ENCODE data around the gene KLHL18. TPM values are rescaled to one million over a fixed set of nuclear protein-coding genes. Genes with fewer than 3 reads are reported as not detected.

Gene KLHL18
- 13.5 and 18.1 TPM in 2 replicates for total RNA-seq

GRCh38 chr3:47282424-47283192 lies at the start of gene KLHL18, which contains the start of gene KIF9:
TSS of gene KLHL18 (plus strand) at chr3:47282944. CDS start at chr3:47282966, 22 bp downstream.
TSS of gene KIF9 (minus strand) at chr3:47282799. CDS start at chr3:47277374, 5,425 bp downstream.

GRCh38 chr3:47380601-47381316 lies 98.0 kb downstream of the KLHL18 start, which contains the start of gene PTPN23:
TSS of gene PTPN23 (plus strand) at chr3:47381021. CDS start at chr3:47381097, 76 bp downstream.

Other genes with a start within 250 kb of the KLHL18 start
- gene SETD2, start 118.8 kb upstream of the KLHL18 start, total RNA-seq: 24.6 and 33.8 TPM in 2 replicates
- gene KIF9, start 145 bp upstream of the KLHL18 start, total RNA-seq: 5.5 and 6.5 TPM in 2 replicates
- 15.6 and 18.7 TPM in 2 replicates for gene PTPN23, start 98.1 kb downstream of the KLHL18 start, total RNA-seq
- gene SCAP, start 193.0 kb downstream of the KLHL18 start, total RNA-seq: 52.2 and 52.3 TPM in 2 replicates
- gene ELP6, start 230.8 kb downstream of the KLHL18 start, total RNA-seq: 31.5 and 39.8 TPM in 2 replicates